Lower leg skin (tissue), 4 donors: ENCODE data around the gene MAN2A1. TPM values are rescaled to one million over a fixed set of nuclear protein-coding genes. Genes with fewer than 3 reads are reported as not detected.

Experiments
- DNase-seq, 2 donors: peaks; one replicate each; pipeline ENCODE4 v3.0.0-alpha.2; 2019; ENCODE audit warnings: low spot score in 2 of 2
- H3K4me3 ChIP-seq: fragments of 200-600 bp; sonication (generic); 2 replicates; pipeline ENCODE4 v1.5.1; 2017; ENCODE audit warnings: mild to moderate bottlenecking, low read depth; ENCODE audit not compliant: poor library complexity, severe bottlenecking
- CTCF ChIP-seq, 3 donors: fragments of 450-650 bp; IDR thresholded peaks; one replicate each; pipeline ENCODE4 v1.5.1; 2016; ENCODE audit warnings: antibody characterized with exemption in 3 of 3, mild to moderate bottlenecking in 3 of 3, moderate library complexity in 2 of 3
- POLR2A ChIP-seq, 2 donors: fragments of 450-650 bp; IDR thresholded peaks; one replicate each; pipeline ENCODE4 v1.6.1; 2016 to 2017; ENCODE audit warnings: antibody characterized with exemption in 2 of 2, mild to moderate bottlenecking in 1 of 2, moderate library complexity in 1 of 2
- WGBS, 2 donors: methylation state at CpG; one replicate each; pipeline ENCODE4 v1.1.5; 2018; 5-methylcytosine and 5-hydroxymethylcytosine counted together
- intact Hi-C: fragments of 100-400 bp; cut with DNase I; formaldehyde crosslinking; loops from one replicate; pipeline ENCODE4 v1.15.0; 2023; ENCODE audit warnings: low total_unique reads
- total RNA-seq, 4 donors: library from RNA; depleted of rRNA; stranded (reverse); fragments of >200 nt; gene quantifications; one replicate each; pipeline ENCODE4 v1.1.0, GENCODE V29; 2016

MAN2A1 gene
- total RNA-seq, 4 donors from 2014 or later = 35.0 to 45.8 (median 40.2) TPM

GRCh38 chr5:109669991-109670706, 19.6 kb upstream of the MAN2A1 start:
- intact Hi-C loops = no loop called here
- WGBS, 2 donors = 86 to 87% methylated on average over 1 of the region's 1 CpG
- no peak for TF ChIP-seq POLR2A (IDR thresholded peaks at IDR 0.05)
- no peak for TF ChIP-seq CTCF (IDR thresholded peaks at IDR 0.05)
- no peak overlapping the region for H3K4me3 ChIP-seq
- DNase-seq = no peak

DNA sequence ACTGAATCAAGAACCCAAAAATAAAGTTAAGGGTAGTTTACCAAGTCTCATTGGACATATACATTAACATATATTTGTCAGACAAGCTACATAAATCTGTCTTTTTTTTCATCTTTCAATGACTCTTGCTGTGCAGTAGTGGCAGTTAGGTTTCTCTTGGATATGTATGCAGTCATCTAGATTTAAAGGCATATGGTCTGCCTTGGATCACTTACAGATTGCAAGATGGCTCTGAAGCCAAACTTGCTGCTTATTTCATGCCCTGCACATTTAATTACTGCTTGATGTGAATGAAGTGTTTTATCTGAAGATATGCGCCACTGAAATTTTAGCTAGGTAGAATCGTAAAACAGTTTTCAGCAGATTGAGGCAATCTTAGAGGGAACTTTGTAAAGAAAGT, 18.6 kb upstream of the MAN2A1 start:
- 88 to 92% methylated on average over 2 of the region's 2 CpGs for WGBS, 2 donors
- intact Hi-C loops = no loop called here
- H3K4me3 ChIP-seq = no peak overlapping the region
- TF ChIP-seq CTCF (IDR thresholded peaks at IDR 0.05) = no peak
- no peak for TF ChIP-seq POLR2A (IDR thresholded peaks at IDR 0.05)
- DNase-seq = no peak

- no peak for TF ChIP-seq POLR2A (IDR thresholded peaks at IDR 0.05)
- no peak for TF ChIP-seq CTCF (IDR thresholded peaks at IDR 0.05)
- 82 to 88% methylated on average over 4 of the region's 4 CpGs for WGBS, 2 donors
- H3K4me3 ChIP-seq = no peak overlapping the region
- intact Hi-C loops = no loop called here
- no peak for DNase-seq
These were observed 15.1 kb upstream of the MAN2A1 start for GRCh38 chr5:109674596-109674995.

DNA sequence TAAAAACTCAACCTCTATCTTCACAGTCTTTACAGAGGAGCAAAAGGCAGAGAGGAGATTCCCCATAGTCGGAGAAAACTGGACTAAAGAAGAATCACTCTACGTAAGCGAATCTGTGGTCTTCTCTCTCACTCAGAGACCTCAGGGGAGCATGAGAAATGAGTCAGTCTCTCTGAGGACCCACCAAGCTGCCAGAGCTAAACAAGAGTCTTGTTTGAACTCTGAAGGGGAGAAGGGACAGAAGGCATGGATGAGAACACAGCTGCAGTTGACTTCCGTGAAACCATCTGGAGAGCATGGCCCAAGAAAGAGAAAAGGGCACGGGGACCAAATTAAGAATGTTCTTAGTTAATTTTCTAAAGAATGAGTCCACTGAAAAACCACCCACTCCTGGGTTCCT, 12.8 kb upstream of the MAN2A1 start:
- 80 to 89% methylated on average over 5 of the region's 5 CpGs for WGBS, 2 donors
- H3K4me3 ChIP-seq = no peak overlapping the region
- intact Hi-C loops = no loop called here
- TF ChIP-seq POLR2A (IDR thresholded peaks at IDR 0.05) = no peak
- DNase-seq = no peak

DNA sequence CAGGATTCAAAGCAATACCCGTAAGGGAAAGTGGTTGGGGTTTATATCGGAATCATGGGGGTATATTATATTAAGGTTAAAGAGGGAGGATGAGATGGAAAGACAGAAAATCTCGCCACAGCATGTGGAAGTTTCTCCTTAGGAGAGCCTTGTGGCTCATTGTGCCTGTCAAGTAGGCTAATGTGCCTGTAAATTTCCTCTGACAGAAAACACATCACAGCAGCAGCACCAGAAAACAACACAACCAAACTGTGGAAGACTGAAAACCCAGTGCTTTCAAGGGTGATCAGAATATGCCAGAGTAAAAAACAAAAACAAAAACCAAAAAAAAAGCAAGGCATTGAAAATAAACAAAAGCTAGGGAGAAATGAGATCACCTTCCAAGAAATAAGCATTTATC, 11.3 kb upstream of the MAN2A1 start:
- 82 to 91% methylated on average over 3 of the region's 3 CpGs for WGBS, 2 donors

DNA sequence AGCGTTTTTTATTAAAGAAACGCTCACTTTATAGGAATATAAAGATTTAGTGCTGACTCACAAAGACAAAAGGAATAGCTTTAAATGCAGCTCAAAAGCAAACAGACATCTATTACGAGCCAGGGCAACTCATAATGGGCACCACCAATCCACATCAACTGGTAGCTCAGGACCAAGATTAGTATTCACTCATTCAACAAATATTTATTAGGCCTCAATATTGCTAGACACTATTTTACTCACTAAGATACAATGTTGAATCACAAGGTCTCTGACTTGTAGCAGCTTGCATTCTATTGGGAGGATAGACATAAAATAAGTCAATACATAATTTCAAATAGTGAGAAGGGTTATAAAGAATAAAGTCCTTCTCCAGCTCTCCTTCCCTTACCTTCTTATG, 8.0 kb upstream of the MAN2A1 start:
- TF ChIP-seq POLR2A (IDR thresholded peaks at IDR 0.05) (no peak), CTCF (IDR thresholded peaks at IDR 0.05) (no peak)
- intact Hi-C loops = no loop called here
- no peak for DNase-seq
- no peak overlapping the region for H3K4me3 ChIP-seq
- WGBS, 2 donors = 91 to 96% methylated on average over 3 of the region's 3 CpGs

More for the DNA sequence above, 11.3 kb upstream of the MAN2A1 start:
- no peak overlapping the region for H3K4me3 ChIP-seq
- DNase-seq = no peak
- intact Hi-C loops = no loop called here
- TF ChIP-seq CTCF (IDR thresholded peaks at IDR 0.05) (no peak), POLR2A (IDR thresholded peaks at IDR 0.05) (no peak)
